Stimulated activated CD8-positive, alpha-beta memory T cell treated with anti-CD3 and anti-CD28 coated beads, Interleukin-2, amount 100 ng/mL, for 1 hour (primary cell): ENCODE results near the gene COL9A2.
"Not testable (repeated sequence)": the region's sequence is repeated elsewhere in the genome, so short reads cannot be mapped to it uniquely, and the experiment has no call there.

ENCODE experiments used
- DNase-seq, 2 donors: peaks; one replicate each; pipeline ENCODE4 v3.0.0-alpha.2; 2020; ENCODE audit warnings: low read depth in 2 of 2

The COL9A2 gene

DNA sequence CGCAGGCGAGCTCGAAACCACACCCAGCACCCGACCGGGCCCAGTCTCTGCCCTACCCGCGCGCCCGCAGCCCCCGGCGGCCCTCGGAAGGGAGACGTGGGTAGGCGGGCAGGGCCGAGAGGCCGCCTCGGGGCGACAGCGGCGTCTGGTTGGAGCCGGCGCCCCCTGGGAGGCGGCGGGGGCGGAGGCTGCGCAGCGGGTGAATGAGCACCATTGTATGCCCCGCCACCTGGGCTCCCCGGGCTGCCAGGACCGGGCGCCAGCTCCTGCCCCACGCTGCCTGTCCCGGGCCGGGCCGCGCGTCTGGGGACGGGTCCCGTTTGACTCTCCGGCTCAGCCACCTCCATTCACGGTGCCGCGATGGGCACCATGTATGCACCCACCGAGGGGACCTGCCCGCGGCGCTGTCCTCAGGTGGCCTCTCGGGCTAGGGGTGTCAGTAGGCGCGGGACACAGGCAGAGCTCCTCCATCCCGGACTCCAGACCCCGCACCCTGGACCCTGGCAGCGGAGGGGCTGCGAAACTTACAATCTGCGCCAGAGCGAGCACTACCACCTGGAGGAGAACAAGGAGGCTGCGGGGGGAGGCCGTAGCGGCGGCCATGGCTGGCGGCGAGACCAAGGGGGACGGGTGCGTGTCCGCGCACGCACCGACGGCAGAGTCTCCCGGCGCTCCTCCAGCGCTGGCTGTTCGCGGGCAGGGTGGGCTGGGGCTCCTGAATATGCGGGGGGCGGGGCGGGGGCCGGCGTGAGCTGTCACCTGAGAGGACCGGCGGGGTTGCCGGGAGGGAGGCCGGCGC is at the start of gene COL9A2:
Gene COL9A2, minus strand, starts transcription at position 692 of the 799 bp plus-strand sequence. Its CDS starts 89 bp downstream, at position 603.
- peak; percentile 27 to 38 for DNase-seq

DNA sequence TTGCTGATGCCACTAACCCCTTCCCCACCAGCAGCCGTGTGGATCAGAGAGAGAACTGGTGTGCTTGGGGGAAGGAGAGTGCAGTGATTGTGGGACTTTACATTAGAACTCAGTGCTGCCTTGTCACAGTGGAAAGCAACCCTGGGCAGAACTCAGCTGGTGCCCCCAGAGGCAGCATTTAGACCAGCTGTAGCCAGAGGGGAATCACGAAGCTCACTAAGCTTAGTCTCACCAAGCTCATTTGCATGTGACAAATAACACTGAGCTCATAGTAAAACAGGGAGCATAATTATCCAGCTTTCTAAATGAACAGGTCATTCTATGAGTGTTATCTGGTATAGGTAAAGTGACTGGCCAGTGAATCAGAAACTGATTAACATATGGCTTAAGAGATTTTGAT is 46.6 kb upstream of the COL9A2 start:
- no peak for DNase-seq

DNA sequence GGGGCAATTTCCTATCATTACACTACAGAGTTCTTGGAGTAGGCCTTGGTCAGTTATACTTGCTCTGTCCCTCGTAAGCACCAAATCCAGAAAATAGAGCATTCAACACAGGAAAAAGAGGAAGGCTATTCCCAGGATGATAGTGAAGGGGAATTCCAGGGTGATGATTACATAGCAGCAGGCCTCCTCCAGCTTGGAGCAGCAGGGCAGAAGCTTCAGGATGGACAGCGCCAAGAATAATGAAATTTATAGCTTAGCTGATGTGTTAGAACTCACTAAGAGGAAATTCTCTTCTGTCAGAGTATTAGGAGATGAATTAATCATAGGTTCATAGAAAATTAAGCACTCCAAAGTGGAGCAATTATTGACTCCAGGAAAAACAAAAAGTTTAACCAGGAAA is 45.6 kb upstream of the COL9A2 start:
- no peak for DNase-seq

DNA sequence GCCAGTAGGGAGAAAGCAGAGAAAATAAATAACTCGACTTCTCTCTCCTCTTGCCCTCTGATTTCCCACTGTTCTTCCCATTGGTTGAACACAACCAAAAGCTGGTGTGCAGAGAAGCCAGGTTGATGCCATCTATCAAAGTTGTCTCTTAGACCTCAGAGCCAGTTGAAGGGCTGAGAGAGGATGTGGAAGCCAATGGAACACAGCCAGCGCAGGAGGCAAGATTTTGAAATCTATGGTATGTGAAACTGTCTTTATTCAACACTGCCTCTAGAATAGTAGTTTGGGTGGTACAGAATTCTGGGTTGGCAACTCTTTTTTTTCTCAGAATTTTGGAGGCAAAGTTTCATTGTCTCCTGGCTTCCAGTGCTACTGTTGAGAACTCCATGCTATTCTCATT is 45.1 kb upstream of the COL9A2 start:
- no peak for DNase-seq

DNA sequence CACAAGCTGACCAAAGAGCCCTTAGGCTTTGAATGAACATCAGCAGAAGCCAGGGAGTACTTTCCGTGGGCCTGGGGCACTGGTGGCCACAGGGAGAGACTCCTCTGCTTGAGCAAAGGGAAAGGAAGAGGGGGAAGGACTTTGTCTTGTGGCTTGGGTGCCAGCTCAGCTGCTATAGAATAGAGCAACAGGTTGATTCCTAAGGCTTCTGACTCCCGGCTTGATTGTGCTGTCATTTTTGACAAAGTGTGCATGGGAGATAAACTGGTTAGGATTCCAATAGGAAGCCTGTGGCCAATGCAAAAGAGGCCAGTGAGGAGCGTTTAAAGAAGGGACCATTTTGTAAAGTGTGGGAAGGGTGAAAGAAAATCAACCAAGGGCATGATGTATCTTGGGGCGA is 44.6 kb upstream of the COL9A2 start:
- DNase-seq = no peak

- no peak for DNase-seq
Observed at GRCh38 chr1:40361201-40361600, 44.1 kb upstream of the COL9A2 start.

DNA sequence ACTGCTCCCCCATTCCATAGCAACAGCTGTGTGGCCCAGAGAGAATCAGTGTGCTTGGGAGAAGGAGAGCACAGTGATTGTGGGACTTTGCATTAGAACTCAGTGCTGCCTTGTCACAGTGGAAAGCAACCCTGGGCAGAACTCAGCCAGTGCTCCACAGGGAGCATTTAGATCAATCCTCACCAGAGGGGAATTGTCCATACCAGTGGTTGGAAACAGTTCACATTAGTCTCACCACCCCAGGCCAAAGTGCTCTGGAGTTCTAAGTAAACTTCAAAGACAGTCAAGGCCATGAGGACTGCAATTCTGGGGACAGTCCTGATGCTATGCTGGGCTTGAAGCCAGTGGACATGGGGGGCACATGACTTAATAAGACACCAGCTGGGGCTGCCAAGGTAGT is 43.5 kb upstream of the COL9A2 start:
- DNase-seq = no peak

DNA sequence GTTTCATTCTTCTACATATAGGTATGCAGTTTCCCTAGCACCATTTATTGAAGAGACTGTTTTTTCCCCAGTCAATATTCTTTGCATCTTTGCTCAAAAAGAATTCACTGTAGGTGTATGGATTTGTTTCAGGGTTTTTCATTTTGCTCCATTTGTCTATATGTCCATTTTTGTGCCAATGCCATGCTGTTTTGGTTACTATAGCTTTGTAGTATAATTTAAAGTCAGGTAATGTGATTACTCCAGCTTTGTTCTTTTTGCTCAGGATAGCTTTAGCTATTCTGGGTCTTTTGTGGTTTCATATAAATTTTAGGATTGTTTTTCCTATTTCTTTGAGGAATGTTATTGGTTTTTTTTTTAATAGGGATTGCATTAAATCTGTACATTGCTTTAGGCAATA is 40.5 kb upstream of the COL9A2 start:
- no peak for DNase-seq

DNA sequence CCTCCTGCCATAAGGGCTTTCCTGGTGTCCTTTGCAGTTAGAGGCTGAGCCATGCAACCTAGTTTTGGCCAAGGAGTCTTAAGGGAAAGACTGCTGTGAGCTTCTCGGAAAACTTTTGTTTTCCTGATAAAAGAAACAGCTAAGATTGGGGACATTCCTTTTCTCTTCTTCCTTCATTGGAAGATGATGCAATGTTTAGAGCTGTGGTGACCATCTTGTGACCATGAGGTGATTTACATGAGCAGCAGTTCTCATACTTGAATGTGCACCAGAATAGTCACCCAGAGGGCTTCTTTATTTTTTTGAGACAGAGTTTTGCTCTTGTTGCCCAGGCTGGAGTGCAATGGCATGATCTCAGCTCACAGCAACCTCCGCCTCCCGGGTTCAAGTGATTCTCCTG is 36.0 kb upstream of the COL9A2 start:
- no peak for DNase-seq

DNA sequence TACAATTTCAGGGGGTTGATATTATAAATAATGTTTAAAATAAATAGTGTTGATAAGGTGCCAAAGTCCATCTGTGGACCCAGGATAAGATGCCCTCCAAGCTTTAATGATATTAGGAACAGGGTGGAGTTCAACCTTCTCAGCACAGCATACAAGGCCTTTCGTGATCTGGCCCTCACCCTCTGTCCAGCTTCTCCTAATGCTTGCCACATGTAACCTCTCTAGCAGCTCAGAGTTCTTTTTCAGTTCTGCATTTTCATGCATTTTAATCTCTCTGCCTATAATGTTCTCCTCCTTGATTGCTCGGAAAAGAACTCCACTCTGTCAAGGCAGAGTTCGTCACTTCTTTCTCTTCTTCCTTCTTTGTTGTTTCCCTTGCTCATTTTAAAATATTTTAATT is 35.0 kb upstream of the COL9A2 start:
- DNase-seq = no peak

- DNase-seq = no peak
Observed at GRCh38 chr1:40351124-40351523, 34.0 kb upstream of the COL9A2 start.

- DNase-seq = no peak
Observed at GRCh38 chr1:40350391-40350790, 33.3 kb upstream of the COL9A2 start.

GRCh38 chr1:40344597-40344996 is 27.5 kb upstream of the COL9A2 start:
- no peak for DNase-seq

GRCh38 chr1:40342381-40342717 is 25.3 kb upstream of the COL9A2 start:
- not testable (repeated sequence) for DNase-seq

- DNase-seq = no peak
Observed at GRCh38 chr1:40341491-40342380, 24.6 kb upstream of the COL9A2 start.

DNA sequence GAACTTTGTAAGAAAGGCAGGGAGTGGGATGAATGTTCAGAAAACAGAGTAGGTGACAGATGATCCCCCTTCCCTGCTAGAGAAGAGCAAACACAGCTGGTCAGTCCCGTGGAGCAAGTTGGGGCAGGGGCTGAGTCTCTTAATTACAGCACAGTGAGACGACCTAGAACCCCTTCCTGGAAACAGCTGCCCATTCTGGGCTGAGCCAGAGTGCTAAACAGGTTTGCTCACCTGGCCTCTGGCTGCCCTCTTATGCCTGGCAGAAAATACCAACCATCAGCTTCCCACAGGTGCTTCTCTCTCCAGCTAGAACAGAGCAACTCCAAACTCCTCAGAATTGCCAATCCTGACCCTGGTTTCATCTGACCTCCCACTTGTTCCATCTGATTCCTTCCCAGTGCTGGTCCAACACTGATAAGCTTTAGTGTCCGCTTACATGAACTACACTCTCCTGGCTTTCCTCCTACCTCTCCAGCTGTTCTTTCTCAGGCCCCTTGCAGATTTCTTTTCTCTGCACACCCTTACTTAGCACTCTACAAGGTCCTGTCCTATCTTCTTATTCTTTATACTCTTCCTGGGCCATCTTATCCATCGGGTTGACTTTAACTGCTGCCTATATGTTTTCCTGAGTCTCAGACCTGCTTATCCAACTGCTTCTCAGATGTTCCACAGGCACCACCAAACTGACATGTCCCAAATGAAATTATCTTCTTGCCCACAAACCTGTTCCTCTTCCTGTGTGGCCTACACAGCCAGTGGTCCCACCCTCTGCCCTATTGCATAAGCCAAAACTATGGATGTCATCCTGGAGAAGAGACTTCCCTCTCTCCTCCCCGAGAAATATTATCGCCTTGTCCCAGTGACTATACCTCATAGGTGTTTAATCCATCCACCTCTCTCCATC is 22.6 kb upstream of the COL9A2 start:
- no peak for DNase-seq

DNA sequence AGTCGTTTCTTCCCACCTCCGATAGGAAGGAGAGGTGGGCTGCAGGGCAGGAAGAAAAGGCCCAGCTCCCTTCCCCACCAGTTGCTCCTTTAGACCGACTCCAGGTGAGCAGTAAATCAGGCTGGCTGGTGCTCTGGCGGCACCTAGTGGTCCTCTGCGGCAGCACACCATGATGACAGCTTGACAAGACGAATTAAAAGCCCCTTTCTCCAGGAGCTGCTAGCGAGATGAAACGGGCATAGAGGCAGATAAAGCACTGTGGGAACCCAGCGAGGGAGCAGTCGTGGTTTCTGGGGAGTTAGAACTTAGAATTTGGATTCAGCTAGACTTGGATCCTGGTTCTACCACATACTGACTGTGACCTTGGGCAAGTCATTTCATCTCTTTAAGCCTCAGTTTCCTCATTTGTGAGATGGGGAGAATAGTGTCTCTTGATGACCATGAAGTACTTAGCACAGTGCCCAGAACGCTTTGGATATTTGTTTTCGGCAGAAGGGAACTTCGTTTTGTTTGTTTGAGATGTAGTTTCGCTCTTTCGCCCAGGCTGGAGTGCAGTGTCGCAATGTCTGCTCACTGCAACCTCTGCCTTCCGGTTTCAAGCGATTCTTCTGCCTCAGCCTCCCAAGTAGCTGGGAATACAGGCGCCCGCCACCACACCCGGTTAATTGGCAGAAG is 21.8 kb upstream of the COL9A2 start:
- peak; percentile 81 to 82 for DNase-seq

- no peak for DNase-seq
Observed at GRCh38 chr1:40337443-40337842, 20.4 kb upstream of the COL9A2 start.

- DNase-seq = no peak
Observed at GRCh38 chr1:40332695-40333094, 15.6 kb upstream of the COL9A2 start.

GRCh38 chr1:40331403-40331802 is 14.3 kb upstream of the COL9A2 start:
- not testable (repeated sequence) for DNase-seq

- DNase-seq = no peak
Observed at GRCh38 chr1:40318970-40319621, 2.0 kb upstream of the COL9A2 start.
